CD4-positive, alpha-beta T cell treated with Interleukin-15 for 4 hours (primary cell): ENCODE measurements around the gene OR2T34.
"Not testable (repeated sequence)": the region's sequence is repeated elsewhere in the genome, so short reads cannot be mapped to it uniquely, and the experiment has no call there.

Source experiments
- DNase-seq: peaks from one replicate; pipeline ENCODE4 v3.0.0-alpha.2; 2020; ENCODE audit warnings: low spot score

The OR2T34 gene

GRCh38 chr1:248562672-248563071, 11.9 kb downstream of the OR2T34 start, which contains the start of gene OR2T29:
OR2T29 (minus strand) TSS chr1:248562772; CDS start chr1:248559491, 3,281 bp downstream.
- not testable (repeated sequence) for DNase-seq

- not testable (repeated sequence) for DNase-seq
These were observed 23.5 kb downstream of the OR2T34 start for GRCh38 chr1:248551027-248551426.

- not testable (repeated sequence) for DNase-seq
These were observed 27.2 kb downstream of the OR2T34 start for GRCh38 chr1:248547383-248547782.

GRCh38 chr1:248537449-248537848, 37.1 kb downstream of the OR2T34 start:
- not testable (repeated sequence) for DNase-seq
